Measurements from ENCODE around the gene FBN1.

The FBN1 gene

DNA sequence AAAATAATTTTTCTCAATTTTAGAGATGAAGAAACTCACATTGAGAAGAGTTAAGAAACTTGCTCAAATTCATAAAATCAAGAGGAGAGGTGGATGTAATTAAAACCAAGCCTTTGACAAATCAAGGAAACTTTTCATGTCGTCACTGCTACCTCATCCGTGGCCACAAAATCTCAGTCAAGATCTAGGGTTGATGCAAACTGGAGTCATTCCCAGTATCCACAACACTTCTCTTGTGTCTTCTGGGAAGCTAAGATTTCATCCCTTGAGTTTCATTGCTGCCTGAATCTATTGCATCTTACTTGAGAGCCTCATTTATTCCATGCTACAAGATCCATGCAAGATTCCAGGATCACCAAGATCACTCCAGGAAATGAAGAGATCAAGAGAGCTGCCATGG is 5.4 kb upstream of the FBN1 start:
- DNase-seq: no peak

DNA sequence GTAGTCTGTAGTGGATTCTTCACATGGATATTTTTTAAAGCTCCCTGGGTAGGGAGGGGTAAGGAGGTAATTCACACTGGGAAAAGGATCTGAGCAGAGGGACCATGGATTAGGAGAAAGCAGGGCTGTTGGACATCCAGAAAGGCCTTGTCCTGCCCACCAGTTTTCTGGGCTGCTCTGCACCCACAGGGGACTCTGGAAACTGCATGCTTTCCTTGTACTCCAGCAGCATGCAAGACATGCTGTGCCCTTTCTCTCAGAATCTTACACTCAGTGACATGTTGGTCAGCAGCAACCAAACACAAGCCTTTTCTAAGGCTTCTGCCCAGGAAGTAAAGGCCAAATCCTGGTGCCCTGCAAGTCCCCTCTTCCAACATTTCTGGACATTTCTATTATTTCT is 2.5 kb upstream of the FBN1 start:
- DNase-seq: peak; percentile 45

DNA sequence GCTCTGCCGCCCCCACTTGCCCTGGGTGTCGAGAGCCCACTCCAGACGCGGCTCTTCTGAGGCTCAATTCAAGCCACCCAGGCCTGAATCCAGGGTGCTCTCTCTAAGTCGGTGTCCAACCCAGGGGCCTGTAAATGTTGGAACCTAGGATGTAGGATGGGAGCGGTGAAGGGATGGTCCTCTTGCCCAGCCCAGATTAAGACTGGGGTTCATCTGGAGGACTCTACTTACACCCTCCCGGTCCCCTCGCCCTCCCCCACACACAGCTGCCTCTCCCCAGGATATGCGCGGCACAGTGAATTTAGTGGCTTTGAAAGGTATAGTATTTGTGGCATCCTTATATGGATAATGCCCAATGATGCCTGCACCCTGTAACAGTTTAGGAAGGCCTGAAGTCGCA is 822 bp upstream of the FBN1 start:
- DNase-seq: no peak

DNA sequence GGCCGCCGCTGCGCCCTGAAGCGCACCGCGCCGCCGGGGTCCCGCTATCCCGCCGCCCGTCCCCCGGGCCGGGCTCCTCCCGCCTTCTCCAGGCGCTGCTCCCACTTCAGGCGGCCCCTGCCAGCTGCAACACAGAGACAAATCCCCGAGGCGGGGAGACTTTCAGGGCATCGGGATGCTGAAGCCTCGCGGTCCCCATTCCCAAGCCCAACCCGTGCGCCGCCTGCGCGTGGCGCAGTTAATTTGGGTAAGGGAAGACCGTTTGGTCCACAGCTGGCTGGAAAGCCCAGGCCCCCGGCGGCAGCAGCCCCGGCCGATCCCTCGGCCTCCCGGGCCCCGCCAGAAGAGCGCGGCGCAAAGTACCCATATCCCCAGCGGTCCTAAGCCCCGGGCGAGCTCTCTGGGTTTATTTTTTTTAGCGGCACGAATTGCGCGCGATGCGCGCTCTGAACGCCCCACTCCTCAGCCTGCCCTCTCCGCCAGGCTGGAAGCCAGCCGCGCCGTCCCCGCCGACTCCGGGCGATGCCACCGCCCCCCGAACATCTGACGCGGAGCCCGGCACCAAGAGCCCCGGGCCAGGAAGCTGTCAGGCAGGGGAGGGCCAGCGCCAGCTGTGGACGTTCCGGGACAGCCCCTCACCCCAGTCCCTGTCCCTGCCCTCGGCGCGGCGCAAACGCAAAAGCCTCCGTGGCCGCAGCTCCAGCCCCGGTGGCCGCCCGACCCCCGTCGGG is 517 bp downstream of the FBN1 start:
- peak; percentile 63 for DNase-seq

DNA sequence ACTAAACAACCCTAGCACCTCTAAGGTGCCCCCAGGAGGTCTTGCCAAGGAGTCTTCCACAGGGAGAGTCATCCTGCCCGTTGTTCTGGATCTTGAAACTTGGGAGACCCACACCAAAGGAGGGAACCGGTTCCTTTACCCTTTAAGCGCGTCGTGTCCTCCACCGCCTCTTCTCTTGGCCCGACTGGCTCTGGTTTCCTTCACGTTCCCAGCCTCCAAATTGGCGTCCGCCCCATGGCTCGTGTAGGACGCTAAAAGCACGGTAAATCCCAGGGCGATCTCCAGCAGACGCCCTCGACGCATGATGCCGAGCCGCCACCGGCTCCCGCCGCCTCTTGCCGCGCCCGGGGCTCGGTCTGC is 1.1 kb downstream of the FBN1 start:
- peak; percentile 49 for DNase-seq

DNA sequence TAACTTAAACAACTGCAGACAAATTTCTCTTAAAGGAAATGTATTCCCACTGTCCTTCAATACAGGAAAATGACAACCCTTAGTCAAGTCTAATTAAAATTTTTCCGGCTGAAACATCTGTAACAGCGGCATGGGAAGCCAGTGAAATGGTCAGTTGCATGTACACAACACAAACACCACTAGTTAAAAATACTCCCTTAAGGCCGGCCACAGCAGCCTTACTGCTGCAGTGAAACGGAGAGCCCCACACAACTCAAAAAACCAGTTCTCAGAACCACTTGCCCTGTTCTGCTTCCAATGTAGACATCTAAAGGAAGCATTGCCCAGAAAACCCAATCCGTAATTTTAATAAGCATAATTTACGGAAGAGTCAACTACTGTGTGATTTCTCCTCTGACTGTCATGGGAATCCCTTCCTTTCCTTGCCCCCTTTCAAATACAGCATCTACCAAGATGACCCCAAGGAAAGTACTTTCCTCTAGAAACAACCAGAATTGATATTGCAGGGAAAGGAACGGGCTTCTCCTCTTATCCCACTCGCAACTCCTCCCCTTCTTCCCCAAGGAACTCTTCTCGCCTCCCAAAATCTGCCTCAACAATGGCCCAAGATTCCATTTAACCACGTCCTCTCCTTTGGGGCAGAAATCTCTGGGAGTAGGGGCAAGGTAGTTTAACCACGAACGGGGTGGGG is 1.6 kb downstream of the FBN1 start:
- DNase-seq: peak; percentile 44

DNA sequence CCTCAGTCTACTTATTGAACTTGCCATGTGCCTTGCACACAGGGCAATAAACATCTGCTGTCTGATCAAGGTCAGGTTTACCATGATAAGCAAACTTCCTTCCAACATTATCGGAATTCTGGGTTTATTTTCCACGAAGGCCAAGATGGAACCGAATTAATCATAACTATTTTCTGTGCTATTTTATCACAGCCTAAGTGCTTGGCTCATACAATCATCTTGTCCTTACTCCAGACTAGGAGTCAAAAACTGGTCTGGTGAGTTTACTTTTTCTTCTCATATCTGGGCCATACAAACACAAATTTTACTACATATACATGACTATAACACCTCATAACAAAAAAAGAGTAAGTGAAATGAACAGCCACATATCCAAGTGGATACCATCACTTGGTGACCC is 2.3 kb downstream of the FBN1 start:
- peak; percentile 52 for DNase-seq

DNA sequence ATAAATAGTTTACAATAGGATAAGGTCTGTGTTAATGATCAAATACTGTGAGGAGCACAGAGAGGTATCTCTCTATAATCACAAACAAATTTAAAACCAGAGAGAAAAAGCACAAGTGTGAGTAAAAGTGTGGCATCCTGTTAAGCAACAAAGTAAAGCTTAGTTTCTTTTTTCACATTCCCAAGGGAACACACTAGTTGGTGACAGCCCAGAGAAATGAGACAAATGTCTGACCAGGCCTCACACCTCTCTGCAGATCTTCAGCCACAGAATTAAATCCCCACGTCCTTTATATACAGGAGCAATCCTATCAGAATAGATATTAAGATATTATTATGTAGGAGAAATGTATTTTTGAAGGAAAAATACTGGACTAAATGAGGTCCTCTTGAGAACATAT is 2.7 kb downstream of the FBN1 start:
- peak; percentile 48 for DNase-seq

DNA sequence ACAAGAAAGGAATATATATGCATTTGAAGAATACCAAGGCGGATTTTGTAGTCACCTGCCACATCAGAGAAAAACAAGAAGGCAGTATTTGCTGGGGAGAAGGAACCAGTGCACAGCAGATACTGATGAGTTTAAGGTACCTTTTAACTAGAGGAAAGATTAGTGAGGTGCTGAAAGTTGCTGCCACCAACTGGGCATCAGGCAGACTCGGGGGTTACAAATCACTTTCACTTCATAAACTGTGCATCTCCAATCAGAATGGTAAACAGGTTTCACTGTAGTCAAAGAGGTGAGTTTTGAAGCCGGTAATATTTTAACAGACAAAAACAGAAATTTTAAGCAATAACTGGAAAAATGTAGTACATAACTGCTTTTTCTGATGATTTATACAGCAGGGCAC is 4.1 kb downstream of the FBN1 start:
- peak; percentile 76 for DNase-seq

DNA sequence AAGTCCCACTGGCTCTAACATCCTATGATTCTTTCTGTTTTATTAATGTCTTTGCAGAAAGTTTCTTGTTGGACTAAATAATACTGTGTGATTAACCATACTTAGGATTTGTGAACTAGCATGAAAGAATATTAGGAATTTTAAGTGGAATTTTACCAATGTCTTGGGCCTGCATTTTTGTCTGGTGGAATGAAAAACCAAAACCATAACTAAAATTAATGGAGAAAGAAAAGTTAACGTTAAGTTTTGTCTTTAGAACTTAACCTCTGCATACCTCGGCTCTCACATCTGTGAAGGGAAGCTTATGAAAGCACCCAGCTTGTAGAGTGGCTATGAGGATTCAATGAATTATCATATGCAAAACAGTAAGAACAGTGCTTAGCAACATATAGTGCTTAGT is 6.5 kb downstream of the FBN1 start:
- no peak for DNase-seq

DNA sequence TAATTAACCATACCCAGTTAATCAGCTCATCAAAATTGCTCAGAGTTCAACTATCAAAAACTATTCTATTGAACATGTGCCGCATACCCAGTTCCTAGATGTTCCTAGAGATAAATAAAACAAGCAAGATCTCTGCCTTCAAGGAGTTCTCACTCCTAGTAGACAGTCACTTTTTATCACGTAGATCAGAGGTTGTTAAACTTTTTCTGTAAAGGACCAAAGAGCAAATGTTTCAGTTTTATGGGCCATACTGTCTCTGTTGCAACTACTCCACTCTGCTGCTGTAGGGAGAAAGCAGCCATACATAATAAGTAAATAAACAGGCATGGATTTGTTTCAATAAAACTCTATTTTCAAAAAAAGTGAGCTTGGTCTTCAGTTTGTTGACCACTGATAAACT is 7.9 kb downstream of the FBN1 start:
- DNase-seq: no peak

DNA sequence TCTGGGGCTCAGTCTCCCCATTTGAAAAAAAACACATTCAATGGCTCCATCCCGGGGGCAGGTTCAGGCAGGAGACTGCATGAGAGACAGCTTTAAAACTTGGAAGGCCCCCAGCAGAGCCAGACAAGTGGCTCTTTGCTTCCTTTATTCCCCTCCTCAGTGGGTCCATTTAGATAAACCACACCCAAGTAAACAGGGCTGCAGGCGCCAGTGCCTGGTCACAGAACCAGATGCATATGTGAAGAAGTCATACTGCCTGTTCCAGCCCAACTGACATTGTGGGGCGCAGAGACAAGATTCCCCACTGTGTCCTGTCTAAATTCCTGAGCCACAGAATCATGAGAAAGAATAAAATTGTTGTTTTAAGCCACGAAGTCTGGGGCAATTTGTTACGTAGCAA is 9.0 kb downstream of the FBN1 start:
- no peak for DNase-seq

DNA sequence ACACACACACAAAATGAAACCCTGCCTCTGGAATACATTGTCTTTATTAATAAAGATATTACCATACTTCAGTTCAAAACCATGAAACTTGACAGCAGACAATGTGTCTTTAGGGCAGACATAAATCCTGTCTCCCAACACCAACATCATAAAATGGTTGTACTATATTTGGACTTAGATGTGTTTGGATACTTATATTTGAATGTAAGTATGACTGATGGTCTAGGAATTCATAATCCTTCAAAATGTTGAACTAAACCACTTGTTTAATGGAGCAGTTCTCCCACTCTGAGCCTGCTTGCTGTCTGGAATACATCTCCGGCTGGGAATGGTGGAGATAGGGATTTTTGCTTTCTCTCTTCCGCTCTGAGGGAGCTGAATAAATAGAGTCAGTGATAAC is 10.6 kb downstream of the FBN1 start:
- DNase-seq: no peak

DNA sequence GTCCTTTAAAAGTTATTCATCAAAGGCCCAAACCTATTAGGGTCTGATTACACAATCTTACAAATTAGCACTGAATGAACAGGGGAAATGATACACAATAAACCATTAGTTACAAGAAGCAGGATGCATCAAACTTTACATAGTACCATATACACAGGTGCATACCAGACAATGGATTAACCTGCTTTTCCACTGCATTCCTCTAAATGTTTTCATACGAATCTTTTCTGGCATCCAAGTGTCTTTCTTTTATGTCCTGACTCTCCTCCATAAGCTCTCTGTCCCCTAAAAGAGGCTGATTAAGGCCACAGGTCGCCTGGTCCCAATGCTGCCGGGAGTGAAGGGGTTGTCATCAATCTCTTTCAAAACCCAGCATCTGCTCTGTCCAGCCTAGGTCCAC is 11.4 kb downstream of the FBN1 start:
- DNase-seq: no peak

DNA sequence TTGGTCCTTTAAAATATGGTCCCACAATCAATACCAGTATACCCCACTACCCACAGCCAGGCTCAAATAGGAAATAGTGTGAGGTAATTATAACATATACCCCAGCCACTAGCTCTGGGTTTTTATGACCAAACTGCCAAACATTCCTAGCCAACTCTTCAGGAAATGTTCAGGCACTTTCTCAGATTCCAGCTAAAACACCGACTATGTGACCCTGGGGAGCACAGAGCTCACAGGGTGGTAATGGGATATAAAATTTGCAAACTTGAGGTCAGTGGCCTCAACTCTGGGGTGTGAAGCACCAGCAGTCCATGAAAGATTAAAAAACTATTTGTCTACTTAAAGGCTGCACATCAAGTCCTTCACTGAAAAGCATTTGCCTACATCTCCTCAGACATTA is 12.9 kb downstream of the FBN1 start:
- DNase-seq: no peak

DNA sequence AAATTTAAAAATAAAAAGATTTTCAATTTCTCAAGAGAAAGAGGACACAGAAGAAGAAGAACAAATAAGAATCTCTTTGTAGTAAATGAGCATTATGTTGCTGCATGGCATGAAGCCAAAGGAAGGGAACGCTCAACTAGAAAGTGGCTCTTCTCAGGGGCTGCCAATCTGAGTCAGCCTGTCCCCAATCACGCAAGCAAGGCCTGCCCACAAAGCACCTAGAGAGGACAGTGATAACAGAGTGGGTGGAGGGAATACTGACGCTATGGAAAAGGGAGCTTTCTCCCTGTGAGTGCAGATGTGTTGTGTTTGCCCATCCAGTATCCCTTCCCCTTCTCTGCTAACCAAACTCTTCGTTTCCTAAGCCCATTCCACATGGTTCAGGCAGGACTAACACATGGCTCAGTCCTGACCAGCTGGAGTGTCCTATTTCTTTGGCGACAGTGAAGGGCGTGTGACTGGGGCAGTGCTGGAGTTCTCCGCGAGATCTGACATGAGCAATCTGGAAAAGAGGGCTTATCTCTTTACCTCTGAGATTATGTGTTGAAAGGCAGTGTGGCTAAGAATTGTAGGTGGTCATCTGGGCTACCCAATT is 14.2 kb downstream of the FBN1 start:
- peak; percentile 56 for DNase-seq

DNA sequence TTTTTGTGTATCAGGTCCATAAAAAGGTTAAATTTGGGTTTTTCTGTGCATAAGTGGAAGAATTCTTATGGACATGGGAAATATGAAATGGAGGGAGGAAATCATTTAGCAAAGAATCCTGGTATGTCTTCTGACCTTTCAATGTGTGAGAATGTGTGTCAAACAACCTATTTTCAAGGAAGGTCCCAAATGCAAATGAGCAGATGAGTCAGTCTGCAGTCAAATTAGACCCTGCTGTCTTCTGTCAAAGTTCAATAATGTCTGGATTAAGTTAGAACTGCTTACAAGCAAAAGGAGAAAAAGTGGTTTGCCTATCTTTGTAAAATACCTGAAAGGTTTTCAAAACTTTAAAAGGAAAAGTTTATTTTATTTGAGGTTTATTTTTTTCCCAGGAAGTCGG is 15.3 kb downstream of the FBN1 start:
- DNase-seq: no peak

DNA sequence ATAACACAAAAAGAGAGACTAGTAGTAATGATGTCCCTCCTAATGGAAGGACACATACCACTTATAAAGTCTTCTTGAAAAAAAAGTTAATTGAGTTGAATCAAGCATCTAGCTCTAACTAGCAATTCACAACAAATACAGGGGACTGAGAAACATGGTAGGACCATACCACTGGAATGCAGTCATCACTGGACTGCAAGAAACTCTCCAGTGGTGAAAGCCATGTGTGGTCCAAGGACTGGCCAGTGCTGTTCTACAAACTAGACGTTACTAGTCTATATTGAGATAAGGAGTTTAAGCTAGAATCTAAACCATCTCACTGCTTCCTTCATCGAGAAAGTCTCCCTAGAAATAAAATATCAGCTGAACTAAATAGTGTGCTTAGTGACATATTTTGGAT is 16.7 kb downstream of the FBN1 start:
- DNase-seq: no peak

DNA sequence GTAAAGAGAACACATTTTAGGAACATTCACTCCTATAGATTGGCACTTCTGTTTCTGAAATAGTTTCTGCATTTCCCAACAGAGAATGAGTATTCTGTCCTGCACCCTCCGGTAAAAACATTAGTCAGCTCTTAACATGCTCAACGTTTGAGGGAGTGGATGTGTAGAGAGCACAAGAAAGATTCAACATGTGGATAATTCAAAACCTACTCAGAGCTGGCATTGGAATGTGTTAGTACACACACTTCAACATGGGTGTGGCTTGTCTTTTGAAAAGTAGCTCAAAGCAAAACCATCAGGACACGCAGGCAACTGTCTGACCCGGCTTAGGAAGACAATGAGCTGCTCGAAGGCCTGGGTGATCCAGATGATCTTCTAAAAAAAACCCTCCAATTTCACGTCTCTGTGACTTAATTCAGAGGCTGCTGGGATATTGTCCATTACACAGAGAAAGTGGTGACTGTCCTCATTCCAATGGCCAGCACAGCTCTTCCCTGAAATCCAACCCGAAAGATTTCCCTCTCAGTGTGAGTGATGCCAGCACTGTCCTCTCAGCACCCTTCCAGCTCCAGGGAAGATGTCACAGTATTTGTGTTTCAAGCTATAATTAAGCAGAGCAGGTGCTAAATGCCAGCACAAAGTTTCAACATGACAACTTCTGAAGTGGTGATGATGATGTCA is 18.1 kb downstream of the FBN1 start:
- DNase-seq: no peak

DNA sequence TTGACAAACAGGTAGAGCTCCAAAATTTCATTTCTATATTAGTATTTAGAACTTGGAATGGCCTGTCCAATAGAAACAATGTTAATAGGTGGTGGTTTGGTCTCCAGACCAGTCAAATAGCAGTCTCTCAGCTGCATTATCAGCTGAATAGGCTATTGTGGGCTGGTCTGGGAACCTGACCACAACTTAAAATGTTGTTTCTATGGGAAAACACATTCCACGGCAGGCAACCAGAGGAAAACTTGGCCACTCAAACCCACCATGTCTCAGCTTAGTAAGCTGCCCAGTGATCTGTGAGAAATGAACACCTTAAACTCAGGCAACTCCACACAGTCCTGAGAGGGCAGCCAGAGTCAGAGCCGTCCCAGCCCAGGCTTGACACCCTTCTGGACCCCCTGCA is 20.4 kb downstream of the FBN1 start:
- DNase-seq: no peak

DNA sequence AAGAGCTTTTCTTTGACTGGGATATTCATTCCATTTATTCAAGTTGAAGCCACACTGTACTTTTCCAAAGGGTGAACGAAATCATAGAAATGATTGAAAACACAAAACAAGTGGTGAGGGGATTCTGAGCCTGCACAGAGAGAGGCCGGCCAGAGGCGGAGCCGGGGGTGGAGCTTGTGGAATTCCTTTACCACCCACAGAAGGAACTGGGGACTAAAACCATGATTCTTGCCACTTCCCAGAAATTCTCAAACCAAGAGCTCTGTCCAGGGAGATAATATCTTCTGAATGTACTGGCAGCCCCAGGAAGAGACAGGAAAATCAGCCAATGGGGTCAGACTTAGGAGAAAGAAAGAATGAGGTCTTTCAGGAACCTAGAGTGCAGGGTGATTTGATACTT is 20.8 kb downstream of the FBN1 start:
- DNase-seq: no peak

DNA sequence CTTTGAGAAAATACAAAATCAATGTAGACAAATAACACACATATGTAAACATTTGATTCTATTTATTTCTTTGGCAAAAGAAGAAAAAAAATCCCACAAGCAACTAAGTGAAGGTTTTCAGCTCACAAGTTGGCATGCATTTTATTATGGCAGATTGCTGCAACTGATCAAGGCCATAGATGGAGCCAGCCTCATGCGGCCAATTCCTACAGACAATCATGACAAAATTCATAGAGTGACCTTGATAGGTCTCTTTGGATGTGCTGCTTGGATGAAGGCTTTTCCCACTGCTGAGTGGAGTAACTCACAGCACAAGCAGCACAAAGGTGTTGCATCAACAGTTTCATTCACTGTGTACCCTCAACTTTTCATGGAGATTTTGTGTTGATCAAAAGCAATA is 22.1 kb downstream of the FBN1 start:
- no peak for DNase-seq

DNA sequence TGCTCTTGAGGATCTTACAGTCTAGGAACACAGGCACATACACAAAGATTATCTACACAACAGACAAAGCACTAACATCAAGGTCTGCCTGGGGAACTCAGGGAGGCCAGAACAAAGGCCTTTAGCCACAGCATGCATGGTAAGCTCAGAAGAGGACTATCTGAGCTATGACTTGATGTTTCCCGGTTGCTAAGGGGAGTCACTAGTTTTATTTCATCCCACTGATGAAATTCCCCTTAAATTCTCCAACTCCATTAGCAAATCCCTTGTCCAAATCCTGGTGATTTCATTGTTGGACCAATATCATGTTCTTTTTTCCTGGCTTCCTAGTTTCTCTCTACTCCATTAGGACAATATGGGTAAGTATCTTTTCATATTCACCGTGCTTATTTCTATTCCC is 23.3 kb downstream of the FBN1 start:
- no peak for DNase-seq

DNA sequence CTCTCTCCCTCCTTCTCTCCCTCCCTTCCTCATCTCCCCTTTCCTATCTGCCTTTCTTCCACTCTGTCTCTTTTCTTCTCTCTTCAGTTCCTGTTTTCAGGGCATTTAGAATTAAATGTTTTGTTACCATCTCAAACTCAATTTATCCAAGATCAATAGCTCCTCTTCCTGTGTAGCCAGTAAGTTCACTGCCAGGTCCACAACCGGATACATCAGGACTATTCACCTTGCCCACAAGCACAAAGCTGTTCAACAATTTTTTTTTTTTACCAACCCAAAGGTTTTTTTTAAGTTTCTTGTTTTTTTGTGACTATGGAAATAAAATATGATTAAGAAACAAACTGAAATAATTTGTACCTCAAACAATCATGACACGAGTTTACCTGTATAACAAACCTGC is 26.1 kb downstream of the FBN1 start:
- no peak for DNase-seq

Data from OCI-M1 (cell line).